Activated naive CD4-positive, alpha-beta T cell treated with anti-CD3 and anti-CD28 coated beads, Interleukin-2, amount 50 U/mL, for 16 hours (primary cell): Measurements from ENCODE around the gene ARAP1.
A peak's percentile ranks its signal among the peaks of the same experiment; 100 is the strongest.

ENCODE experiments used
- DNase-seq: peaks from one replicate; pipeline ENCODE4 v3.0.0-alpha.2; 2020

Gene ARAP1

DNA sequence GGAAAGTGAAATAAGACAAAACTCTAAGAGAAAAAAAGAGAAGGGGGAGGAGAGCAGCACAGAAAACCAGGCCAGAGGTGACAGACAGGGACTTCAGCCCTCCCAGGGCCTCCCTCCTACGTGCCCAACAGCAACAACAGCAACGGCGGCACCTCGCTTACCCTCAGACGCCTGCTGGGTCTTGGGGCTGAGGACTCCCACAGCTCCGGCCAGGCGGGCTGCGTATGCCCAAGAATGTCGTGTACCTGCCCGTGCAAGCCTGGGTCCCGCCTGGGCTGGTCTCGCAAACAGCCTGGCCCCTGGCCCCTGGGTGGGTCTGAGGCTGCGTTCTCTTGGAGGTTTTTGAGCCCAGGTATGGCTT lies 30.5 kb downstream of the ARAP1 start:
- DNase-seq = peak; percentile 33

DNA sequence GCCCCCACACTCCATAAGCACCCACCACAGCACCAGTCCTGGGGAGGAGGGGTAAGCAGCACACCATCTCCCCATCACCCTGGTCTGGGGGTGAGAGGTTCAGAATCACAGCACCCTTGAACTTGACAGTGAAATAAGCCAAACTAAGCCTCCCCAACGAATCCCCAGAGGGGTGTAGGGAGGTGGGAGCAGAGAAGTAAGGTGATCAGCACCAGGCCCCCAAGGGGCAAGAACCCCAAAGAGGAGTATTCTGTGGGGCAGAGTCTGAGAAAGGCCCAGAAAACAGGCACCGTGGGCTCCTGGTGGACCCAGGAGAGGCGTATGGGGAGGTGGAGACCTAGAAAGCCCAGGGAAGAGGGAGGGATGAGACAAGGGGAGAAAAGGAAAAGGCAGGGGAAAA lies 30.9 kb downstream of the ARAP1 start:
- no peak for DNase-seq

DNA sequence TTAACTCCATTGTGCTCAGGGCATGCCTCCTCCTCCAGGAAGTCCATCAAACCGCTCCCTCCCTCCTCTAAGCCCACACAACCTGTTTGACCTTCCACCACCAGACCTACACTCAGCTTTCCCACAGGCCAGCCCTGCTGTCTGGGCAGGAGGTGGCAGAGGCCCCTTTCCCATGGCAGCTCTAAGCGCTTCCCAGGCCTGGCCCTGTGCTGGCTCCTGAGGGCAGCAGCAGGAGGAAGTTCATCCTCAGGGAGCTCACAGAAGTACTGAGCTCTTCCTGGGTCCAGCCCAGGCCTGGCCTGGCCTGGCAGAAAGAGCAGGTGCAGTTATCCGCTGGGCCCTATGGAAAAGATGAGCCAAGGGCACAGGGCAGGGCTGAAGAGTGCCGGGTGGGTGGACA lies 31.4 kb downstream of the ARAP1 start:
- no peak for DNase-seq

DNA sequence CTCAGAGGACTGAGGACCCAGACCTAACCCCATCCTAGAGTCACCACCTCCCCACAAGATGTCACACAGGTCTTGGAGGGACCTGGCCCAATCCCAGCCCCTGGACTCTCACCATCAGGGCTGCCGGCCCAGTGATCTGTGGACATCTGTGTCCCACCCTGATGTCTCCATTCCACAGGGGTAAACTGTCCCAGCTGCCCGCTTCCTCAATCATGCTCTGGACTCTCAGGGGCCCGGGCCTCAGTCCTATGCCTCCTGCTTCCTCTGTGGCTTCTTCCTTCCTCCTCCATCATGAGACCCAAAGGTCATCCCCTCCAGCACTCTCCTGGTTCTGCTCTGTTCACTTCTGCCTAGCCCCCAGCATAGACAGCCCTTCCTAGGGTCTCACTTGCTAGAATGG lies 32.2 kb downstream of the ARAP1 start:
- DNase-seq = no peak

DNA sequence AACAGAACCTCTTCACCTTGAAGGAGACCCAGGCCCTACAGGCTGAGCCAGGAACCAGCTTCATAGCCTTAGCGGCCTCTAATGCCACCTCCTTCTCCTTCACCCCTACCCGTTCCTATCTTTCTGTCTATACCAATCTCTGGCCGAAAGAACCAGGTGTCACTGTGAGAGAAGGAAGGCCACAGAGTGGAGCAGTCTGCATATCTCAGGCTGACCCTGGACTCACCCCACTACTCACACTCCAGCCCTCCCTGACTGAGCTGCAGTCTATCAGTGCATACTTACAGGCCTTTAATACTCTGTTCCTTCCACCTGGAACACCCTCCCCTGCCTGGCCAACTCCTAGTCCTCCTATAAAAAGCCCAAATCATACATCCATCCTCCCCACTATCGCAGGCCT lies 32.7 kb downstream of the ARAP1 start:
- DNase-seq = no peak

DNA sequence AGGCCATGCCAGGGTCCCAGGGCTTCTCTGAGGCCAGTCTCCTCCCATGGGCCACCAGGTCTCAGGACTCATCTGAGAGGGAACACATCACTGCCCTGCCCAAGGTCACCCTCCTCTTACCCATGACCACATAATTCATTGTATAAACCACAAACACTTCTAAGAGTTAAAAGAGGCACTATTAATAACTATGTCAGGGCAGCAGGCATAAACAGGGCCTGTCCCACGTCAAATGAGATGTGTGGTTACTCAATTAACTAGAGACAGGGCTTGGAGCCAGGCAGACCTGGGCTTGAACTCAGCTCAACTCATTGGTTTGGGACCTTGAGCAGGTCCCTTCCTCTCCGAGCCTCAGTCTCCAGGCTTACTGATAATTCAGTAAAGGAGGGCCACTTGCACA lies 33.1 kb downstream of the ARAP1 start:
- no peak for DNase-seq

DNA sequence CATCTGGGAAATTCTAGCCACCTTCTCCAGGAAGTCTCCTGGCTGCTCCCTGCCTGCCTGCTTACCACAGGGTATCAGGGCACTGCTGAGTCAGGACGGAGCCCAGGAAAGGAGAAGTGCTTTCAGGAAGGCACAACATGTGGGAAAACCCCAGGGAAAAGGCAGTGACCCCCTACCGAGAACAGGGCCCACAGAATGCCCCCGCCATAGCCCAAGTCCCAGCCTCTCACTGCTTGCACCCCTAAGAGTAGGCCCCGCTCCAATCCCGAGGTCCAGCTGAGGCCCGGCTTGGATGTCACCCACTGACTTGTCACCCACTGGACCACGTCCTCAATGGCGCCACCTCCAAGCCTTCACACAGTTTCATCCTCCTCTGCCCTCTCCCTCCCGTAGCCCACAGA lies 34.1 kb downstream of the ARAP1 start:
- no peak for DNase-seq

DNA sequence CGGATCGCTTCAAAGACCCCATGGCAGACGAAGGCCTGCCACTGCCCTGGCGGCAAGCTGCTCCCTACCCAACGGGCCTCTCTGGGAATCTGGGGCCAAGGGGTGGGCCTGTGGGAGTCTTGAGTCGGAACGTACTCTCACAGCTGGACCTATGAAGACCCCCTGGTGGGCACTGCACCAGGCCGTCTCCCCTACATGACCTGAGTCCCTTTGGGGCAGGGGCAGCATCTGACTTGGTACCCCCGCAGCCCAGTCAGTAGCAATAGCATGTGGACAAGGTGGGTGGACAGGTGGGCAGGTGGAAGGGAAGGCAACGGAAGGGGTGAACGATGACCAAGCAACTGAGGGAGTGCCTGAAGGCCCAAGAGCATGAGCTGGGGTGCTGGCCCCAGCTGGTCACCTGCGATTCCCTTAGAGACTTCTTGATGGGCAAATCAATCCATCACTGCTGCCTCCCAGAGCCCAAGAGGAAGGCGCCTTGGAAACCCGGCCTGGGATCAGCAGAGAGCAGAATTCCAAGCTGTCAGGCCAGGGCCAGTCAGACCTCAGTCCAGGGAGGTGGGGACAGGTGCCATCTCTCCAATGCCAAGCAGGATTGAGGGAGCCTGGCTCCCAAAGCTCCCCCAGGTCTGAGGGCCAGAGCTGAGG lies 35.3 kb downstream of the ARAP1 start:
- no peak for DNase-seq

DNA sequence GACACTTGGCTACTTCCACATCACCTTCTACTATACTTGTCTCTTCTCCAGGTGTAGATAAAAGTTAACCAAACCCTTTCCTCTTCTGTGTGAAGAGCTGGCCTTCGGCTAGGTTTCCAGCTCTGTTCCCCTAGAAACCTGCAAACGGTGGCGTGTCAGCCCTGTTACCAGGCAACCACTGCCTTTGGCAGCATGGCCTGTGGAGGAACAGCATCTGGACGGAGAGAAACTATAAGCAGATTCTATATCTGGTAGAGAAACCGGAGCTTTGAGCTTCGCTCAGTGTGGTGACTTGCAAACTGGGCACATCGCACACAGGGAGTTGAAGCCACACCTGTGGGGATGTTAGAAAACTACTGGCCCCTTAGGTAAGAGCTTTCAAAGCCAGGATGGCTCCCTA lies 35.9 kb downstream of the ARAP1 start:
- no peak for DNase-seq

DNA sequence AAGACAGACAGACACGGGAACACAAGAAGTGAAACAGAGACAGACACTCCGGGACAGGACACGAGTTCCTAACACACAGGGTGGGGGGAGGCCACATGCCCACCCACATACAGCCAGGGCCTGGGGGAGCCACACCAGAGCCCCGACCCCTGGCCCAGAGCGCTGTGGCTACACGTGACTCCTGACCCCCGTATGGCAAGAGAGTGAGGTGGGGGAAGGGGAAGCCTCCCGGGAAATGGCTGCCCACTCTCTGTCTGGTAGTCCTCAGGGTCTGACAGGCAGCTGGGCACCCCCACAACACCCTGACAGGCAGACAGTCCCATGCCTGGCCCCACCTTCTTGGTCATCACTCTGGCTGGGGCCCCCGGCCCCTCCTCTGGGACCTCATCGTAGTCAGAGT lies 39.4 kb downstream of the ARAP1 start:
- DNase-seq = no peak

DNA sequence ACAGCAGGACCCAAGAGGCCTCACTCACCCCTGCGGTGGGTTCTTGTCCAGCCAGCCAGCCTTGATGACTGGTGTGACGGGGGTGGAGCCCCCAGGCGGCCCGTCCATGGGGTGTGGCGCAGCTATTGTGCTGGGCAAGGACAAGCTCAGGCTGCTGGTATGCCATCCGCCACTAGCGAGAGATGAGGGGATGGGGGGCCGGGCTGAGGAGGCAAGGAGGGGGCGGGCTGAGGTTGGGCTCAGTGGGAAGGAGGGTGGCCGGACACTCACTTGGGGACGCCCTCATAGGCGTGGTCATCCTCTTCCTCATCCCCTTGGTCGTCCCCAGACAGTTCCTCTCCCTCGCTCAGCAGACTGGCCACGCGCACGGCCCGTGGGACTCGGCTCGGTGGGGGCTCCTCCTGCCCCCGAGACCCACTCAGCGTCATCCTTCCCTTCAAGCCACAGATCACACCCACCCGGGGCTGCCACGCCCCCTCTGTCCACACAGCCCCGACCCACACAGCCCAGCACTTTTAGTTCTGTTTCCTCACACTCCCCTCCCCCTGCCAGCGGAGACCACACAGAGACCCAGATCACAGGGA lies 39.9 kb downstream of the ARAP1 start:
- no peak for DNase-seq

DNA sequence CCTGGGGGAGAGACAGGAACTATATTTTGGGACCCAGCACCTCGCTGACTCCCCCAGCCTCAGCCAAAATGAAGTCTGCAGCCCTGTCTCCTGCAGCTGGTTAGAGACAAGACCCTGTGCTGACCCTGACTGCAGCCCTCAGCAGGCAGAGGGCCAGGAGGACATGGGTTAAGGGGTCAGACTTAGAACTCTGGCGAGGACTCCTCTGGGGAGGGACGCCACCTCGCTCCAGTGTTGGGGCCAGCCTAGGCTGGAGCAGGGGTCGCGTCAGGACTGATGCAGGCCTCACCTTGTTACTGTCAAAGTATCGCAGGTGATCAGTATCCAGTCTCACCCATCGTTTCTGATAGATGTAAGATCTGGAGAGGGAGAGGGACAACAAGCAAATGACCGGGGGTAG lies 41.1 kb downstream of the ARAP1 start:
- no peak for DNase-seq

DNA sequence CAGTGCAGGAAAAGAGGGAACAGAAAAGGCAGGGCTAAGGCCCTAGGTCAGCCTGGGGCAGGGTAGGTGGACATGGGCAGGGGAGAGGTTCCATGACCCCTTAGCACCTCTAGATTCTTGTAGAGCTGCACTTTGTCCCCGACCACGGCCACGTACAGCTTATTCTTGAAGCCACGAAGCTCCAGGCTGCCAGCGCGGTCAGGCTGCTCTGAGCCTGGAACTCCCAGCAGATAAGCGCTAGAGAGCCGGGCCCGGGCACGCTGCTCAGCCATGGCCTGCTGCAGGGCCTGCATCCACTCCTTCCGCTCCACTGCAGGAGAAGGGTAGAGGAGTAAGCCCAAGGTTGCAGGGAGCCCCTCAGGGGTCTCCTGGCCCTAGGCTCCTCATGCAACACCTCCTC lies 41.9 kb downstream of the ARAP1 start:
- no peak for DNase-seq

DNA sequence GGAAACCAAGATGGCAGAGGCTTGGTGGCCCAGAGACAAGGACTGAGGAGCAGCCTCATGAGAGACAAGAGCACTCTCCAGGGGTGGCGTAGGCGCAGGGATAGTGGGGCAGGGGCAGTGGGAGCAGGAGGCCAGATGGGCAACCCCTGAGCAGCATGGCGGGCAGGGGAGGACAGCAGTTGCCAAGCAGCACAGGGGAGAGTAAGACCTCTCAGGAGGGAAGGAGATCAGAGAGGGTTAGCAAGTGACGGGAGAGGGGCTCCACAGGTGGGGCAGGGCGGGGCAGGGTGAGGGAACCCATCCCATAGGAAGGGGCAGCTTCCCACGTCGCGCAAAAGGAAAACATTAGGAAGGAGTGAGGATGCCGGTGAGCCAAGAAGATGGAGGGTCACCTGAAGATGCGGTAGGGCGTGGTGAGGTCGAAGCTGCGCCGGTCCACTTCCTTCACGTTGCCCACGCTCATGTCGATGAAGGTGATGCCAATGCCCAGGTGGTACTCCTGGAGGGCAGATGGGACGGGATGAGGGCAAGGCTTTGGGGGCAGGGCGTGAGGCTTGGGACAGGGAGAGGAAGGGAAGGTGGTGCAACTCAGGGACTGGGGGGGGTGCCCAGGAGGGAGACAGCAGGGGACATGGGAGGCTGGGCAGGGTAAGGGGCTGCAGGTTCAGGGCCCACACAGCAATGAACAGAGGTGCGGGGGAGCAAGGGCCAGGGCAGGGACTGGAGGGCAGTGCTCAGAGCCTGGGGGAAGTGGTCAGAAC lies 42.5 kb downstream of the ARAP1 start:
- DNase-seq = no peak

DNA sequence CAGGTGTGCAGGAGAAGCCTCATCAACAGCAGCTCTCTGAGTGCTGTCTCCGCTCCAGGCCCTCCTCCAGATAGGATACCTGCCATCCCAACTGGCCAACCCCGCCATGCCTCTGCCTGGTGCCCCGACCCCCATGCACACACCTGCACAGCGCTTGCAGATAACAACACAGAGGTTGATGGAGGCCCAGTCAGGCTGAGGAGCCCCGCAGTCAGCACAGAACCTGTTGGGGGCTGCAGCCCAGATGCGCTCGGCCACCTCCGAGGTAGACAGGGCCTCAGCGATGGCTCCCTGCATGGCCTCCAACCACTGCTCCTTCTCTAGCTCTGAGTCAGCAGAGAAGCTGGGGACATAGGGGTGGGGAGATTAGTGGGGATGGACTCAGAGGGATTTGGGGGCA lies 45.2 kb downstream of the ARAP1 start:
- no peak for DNase-seq

DNA sequence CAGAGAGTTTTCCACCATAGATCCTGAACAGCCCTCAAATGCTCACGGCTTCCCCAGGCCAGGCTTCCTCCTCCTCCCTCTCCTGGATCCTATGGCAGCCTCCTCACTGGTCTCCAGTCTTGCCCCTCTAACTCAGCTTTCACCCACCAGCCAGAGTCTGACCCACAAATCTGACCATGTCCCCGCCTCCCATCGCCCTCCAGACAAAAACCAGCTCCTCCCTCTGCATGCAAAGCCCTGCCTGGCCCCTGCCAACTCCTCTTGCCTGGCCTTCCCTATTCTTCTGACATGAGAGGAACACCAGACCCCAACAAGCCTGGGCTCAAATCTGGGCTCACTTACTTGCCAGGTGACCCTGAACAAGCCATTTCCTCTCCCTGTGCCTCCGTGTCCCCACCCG lies 45.6 kb downstream of the ARAP1 start:
- no peak for DNase-seq

DNA sequence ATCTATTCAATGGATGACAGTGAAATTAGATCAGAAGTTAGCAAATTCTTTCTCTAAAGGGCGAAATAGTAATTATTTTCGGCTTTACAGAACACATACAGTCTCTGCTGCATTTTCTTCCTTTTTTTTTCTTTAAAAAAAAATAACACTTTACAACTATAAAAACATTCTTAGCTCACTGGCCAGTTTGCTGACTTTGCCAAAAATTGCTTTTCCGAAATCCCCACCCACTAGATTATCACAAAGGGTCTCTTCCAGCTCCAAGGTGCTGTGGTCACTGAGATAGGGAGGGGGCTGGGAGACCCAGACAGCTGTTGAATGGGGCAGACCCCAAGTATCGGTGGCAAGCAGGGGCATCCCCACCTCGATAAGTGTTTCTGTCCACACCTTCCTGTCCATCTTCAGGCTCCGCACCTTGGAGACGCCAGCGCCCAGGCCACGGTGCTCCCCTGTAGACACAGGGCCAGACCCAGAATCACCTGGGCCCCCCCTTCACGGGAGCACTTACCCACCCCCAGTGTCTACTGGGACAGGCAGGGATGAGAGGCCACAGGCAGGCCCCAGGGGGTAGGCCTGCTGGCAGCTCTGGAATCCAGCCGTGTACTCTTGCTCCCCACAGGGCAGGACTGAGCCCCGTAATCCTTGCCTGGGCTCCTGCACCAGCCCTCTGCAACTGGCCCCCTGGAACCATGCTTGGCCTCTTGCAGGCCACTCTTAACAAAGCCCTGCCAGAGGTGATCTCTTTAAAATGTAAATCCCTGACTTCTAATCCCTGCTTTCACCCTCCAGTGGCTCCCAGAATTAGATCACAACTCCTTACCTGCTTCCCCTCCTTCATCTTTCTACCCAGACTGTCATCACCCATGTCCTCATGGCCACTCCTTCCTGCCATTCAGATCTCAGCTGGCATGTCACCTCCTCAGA lies 46.5 kb downstream of the ARAP1 start:
- DNase-seq = no peak

DNA sequence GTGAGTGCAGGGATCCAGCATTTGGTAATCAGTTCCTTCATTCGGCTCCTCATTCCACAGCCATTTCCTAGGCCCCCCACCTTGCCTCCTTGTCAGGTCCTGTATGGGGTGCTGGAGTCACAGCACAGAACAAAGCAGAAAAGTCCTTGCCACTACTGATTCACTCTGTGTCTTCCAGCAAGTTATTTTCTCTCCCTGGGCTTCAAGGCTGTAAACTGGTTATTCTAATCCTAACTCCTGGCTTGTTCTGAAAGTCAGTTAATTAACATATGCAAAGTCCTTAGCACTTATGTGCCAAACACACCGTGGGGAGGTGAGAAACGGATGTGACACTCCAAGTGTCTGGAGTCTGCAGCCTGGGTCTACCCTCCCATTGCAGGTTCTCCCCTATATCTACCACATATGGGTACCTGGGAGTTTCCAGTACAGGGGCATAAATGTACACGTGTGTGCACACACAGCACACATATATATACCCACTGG lies 47.4 kb downstream of the ARAP1 start:
- DNase-seq = no peak

DNA sequence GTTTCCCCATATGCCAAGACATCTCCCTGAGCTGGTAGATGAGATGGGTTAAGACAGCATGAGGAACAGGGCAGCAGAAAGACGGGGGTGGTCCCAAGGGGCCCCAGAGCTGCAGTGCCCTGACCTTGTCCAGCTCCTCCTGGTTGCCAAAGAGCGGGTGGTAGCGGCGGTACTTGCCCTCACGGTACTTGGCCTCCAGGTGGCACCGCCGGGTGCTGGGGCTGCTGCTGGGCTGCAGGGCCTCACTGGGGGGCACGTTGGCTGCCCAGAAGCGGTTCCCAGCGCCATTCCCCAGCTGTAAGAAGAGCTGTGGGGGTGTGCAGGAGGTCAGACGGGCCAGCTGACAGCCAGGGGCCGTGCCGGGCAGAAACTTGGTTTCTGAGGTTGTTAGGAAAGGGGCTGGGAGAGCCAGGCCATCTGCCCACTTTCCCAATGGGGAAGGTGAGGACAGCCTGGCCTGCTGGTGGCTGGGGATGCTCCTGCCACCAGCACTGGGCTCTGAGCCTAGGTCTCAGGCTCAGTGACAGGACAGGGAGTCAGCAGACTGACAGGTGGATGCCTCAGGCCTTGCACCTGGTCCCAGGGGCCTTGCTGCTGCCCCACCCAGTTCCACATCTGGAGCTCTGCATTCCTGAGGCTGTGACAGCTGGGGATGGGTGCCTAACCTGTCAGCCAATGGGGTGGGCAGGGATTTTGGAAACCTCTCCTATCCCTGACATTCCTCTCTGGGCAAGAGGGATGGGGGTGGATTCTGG lies 48.0 kb downstream of the ARAP1 start:
- DNase-seq = no peak

DNA sequence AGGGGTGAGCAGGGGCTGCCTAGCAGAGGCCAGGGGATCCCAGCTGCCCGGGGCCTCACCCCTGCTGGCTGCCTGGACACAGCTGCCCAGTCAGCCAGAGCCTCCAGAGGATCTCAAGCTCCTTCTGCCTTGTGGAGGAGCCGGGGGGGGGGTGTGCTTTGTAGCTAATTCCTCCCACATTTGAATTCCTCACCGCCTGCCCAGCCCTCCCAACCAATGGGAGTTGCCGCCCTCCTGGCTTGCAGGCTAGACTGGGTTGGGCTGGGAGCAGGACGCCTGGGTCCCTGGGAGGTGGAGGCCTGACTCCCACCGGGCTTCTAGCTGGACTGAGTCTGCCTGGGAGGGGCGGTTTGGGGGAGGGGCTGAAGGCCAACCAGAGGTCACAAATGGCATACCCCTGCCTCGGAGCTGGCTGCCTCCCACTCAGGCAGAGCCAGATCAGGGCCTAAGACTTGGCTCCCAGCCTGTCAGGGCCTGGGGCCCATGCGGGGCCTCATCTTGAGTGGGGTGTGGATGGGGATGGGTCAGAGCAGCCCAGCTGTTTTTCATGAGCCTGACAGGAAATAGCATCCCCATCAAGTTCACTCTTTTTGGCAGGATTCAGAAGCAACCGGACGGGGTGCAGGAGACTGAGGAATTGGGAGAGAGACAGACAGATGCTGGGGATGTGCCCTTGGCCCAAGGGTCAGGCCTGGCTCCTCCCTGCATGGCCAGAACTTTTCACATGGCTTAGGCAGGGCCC lies 48.8 kb downstream of the ARAP1 start:
- DNase-seq = no peak

DNA sequence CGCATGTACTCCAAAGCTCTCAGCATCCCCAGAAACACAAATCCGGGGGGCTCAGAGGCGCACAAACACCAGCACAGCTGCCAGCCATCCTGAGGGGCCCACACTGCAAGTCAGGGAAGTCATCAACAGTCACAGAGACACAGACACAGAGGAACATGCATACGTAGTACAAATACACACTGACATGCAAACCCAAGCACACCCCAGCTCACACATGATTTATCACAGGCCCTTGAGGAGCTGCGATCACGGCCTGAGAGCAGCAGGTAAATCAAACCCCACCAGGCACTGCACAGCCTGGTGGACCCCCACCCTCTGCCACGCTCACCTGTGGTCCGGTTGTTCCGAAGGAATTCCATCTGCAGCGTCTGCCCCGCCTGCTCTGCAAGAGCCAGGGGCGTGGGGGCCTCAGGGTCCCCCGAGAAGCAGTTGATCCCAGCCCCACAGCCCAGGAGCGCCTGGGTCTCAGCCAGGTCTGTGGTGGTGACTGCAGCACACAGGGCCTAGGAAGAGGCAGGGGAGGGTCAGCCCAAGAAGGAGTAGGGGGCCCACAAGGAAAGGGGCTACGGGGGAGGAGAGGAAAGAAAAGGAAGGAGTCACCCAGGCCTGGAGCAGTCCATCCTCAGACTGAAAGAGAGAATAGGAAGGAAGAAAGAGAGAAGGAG lies 49.5 kb downstream of the ARAP1 start:
- no peak for DNase-seq
